DOHH2 (cell line): Measurements from ENCODE around the gene THAP12.

ENCODE experiments used
- CTCF ChIP-seq: fragments of 200-600 bp; sonication (generic); IDR thresholded peaks from one replicate; pipeline ENCODE4 v1.5.1; 2014; ENCODE audit warnings: antibody characterized with exemption, mild to moderate bottlenecking, low read depth, low read length; ENCODE audit not compliant: poor library complexity, severe bottlenecking
- EZH2phosphoT487 ChIP-seq: fragments of 200-600 bp; sonication (generic); IDR thresholded peaks from 2 replicates; pipeline ENCODE4 v1.6.1; 2017; ENCODE audit warnings: borderline replicate concordance, mild to moderate bottlenecking, antibody characterized with exemption, low read length, moderate library complexity, mixed read lengths

GRCh38 chr11:76329983-76330382, 50.9 kb downstream of the THAP12 start:
- TF ChIP-seq CTCF (no peak), EZH2phosphoT487 (no peak)
